HCT116 (cell line): ENCODE results near the gene TNIP3.

Source experiments
- CBX3 ChIP-seq: IDR thresholded peaks from 2 replicates; pipeline ENCODE4 v1.6.1; 2012; ENCODE audit warnings: low read depth
- CTCF ChIP-seq, 3 experiments: fragments of 200-600 bp in 1 of 3; sonication (generic) in 1 of 3; IDR thresholded peaks in 2 of 3; conservative IDR thresholded peaks in 1 of 3; 2 replicates each; pipeline ENCODE4 v1.5.1; 2012 to 2017; ENCODE audit warnings: low read depth in 2 of 3, low read length in 2 of 3, antibody characterized with exemption in 1 of 3, borderline replicate concordance in 1 of 3, control low read depth in 1 of 3, mild to moderate bottlenecking in 1 of 3, mixed read lengths in 1 of 3, mixed run types in 1 of 3, moderate library complexity in 1 of 3; ENCODE audit not compliant: insufficient read depth in 1 of 3
- EZH2phosphoT487 ChIP-seq: fragments of 200-600 bp; IDR thresholded peaks from 2 replicates; pipeline ENCODE4 v1.6.1; 2018; ENCODE audit warnings: antibody characterized with exemption, borderline replicate concordance
- JUND ChIP-seq: IDR thresholded peaks from 2 replicates; pipeline ENCODE4 v1.6.1; 2012
- POLR2AphosphoS5 ChIP-seq: IDR thresholded peaks from 2 replicates; pipeline ENCODE4 v1.6.1; 2011; ENCODE audit warnings: mild to moderate bottlenecking, low read depth, low read length, moderate library complexity
- REST ChIP-seq: IDR thresholded peaks from 2 replicates; pipeline ENCODE4 v1.6.1; 2012; ENCODE audit warnings: low read depth

- TF ChIP-seq POLR2AphosphoS5: no peak
- TF ChIP-seq EZH2phosphoT487: no peak
- TF ChIP-seq JUND: no peak
- TF ChIP-seq CBX3: no peak
- no peak for TF ChIP-seq REST
- TF ChIP-seq CTCF (IDR thresholded peaks at IDR 0.05 in 2 of 3, conservative IDR thresholded peaks at IDR 0.05 in 1 of 3; ENCODE audit: borderline replicate concordance in 1 of 3, insufficient read depth in 1 of 3, low read depth in 2 of 3, low read length in 2 of 3): no peak
Measured at GRCh38 chr4:121139533-121140222, 24.4 kb downstream of the TNIP3 start.
